Measurements from ENCODE around the gene SMAD7.

SMAD7 gene

GRCh38 chr18:48959921-48960920, 9.5 kb upstream of the SMAD7 start:
- DNase-seq = no peak

GRCh38 chr18:48959551-48959920, 8.8 kb upstream of the SMAD7 start:
- no peak for DNase-seq

GRCh38 chr18:48958951-48959350, 8.2 kb upstream of the SMAD7 start:
- no peak for DNase-seq

GRCh38 chr18:48957616-48958015, 6.9 kb upstream of the SMAD7 start:
- DNase-seq = no peak

GRCh38 chr18:48957136-48957535, 6.4 kb upstream of the SMAD7 start:
- DNase-seq = no peak

GRCh38 chr18:48956356-48956755, 5.6 kb upstream of the SMAD7 start:
- no peak for DNase-seq

GRCh38 chr18:48955830-48956261, 5.1 kb upstream of the SMAD7 start:
- no peak for DNase-seq

- no peak for DNase-seq
These were observed 4.4 kb upstream of the SMAD7 start for GRCh38 chr18:48954886-48955819.

- no peak for DNase-seq
These were observed 2.4 kb upstream of the SMAD7 start for GRCh38 chr18:48953104-48953706.

- peak; percentile 21 for DNase-seq
These were observed 1.7 kb upstream of the SMAD7 start for GRCh38 chr18:48952287-48953103.

- peak; percentile 87 for DNase-seq
These were observed 902 bp upstream of the SMAD7 start for GRCh38 chr18:48951448-48952286.

- peak; percentile 53 for DNase-seq
These were observed 894 bp downstream of the SMAD7 start for GRCh38 chr18:48949606-48950535.

GRCh38 chr18:48949050-48949605, 1.6 kb downstream of the SMAD7 start:
- DNase-seq = no peak

- DNase-seq = no peak
These were observed 2.4 kb downstream of the SMAD7 start for GRCh38 chr18:48948112-48949049.

GRCh38 chr18:48947560-48947959, 3.2 kb downstream of the SMAD7 start:
- DNase-seq = no peak

- DNase-seq = no peak
These were observed 3.7 kb downstream of the SMAD7 start for GRCh38 chr18:48947092-48947491.

GRCh38 chr18:48946329-48946835, 4.4 kb downstream of the SMAD7 start:
- DNase-seq = no peak

- DNase-seq = no peak
These were observed 4.9 kb downstream of the SMAD7 start for GRCh38 chr18:48945953-48946217.

GRCh38 chr18:48944634-48945033, 6.1 kb downstream of the SMAD7 start:
- DNase-seq = no peak
